GM19468 (cell line): Measurements from ENCODE around the gene NEK10.
"Not testable (repeated sequence)": the region's sequence is repeated elsewhere in the genome, so short reads cannot be mapped to it uniquely, and the experiment has no call there.

Experiments
- ATAC-seq: cut with Tn5 transposase; IDR thresholded peaks from one replicate; pipeline ENCODE4 v1.9.1; 2021; ENCODE audit warnings: mild to moderate bottlenecking, moderate library complexity, moderate number of reproducible peaks; ENCODE audit not compliant: unreplicated experiment; ENCODE audit errors: extremely low read depth

The NEK10 gene

GRCh38 chr3:27368831-27369607 is at the start of gene NEK10:
NEK10 (minus strand) TSS chr3:27369383; CDS start chr3:27352882, 16,501 bp downstream.
- peak; percentile 100 for ATAC-seq

GRCh38 chr3:27415202-27415601 is 46.0 kb upstream of the NEK10 start:
- no peak for ATAC-seq

- peak; percentile 63 for ATAC-seq
Measured at GRCh38 chr3:27392950-27393679, 23.9 kb upstream of the NEK10 start.

GRCh38 chr3:27392414-27392813 is 23.2 kb upstream of the NEK10 start:
- not testable (repeated sequence) for ATAC-seq

- ATAC-seq: no peak
Measured at GRCh38 chr3:27391796-27392195, 22.6 kb upstream of the NEK10 start.

GRCh38 chr3:27387625-27388024 is 18.4 kb upstream of the NEK10 start:
- ATAC-seq: no peak

- no peak for ATAC-seq
Measured at GRCh38 chr3:27385504-27385903, 16.3 kb upstream of the NEK10 start.

GRCh38 chr3:27384191-27384590 is 15.0 kb upstream of the NEK10 start:
- no peak for ATAC-seq

GRCh38 chr3:27380433-27381357 is 11.5 kb upstream of the NEK10 start:
- no peak for ATAC-seq

- no peak for ATAC-seq
Measured at GRCh38 chr3:27378331-27378730, 9.1 kb upstream of the NEK10 start.

- no peak for ATAC-seq
Measured at GRCh38 chr3:27376109-27376772, 7.1 kb upstream of the NEK10 start.

GRCh38 chr3:27366062-27366591 is 3.1 kb downstream of the NEK10 start:
- ATAC-seq: no peak

GRCh38 chr3:27360113-27361078 is 8.8 kb downstream of the NEK10 start:
- no peak for ATAC-seq

GRCh38 chr3:27358372-27358771 is 10.8 kb downstream of the NEK10 start:
- no peak for ATAC-seq

- ATAC-seq: peak; percentile 65
Measured at GRCh38 chr3:27357665-27358258, 11.4 kb downstream of the NEK10 start.

- ATAC-seq: no peak
Measured at GRCh38 chr3:27356976-27357375, 12.2 kb downstream of the NEK10 start.

- no peak for ATAC-seq
Measured at GRCh38 chr3:27354588-27355203, 14.5 kb downstream of the NEK10 start.

- ATAC-seq: no peak
Measured at GRCh38 chr3:27354161-27354560, 15.0 kb downstream of the NEK10 start.
